ENCODE results near the gene FPR2.

FPR2 gene

GRCh38 chr19:51719251-51719988 lies 41.6 kb upstream of the FPR2 start:
- no peak overlapping the region for H3K27ac ChIP-seq
- no peak for TF ChIP-seq ZFX (IDR thresholded peaks at IDR 0.05)
- no peak for TF ChIP-seq CTCF (conservative IDR thresholded peaks at IDR 0.05)

- TF ChIP-seq CTCF (conservative IDR thresholded peaks at IDR 0.05), result no peak
- no peak for TF ChIP-seq ZFX (IDR thresholded peaks at IDR 0.05)
- H3K27ac ChIP-seq, result no peak overlapping the region
Measured at GRCh38 chr19:51721905-51722304, 39.1 kb upstream of the FPR2 start.

GRCh38 chr19:51722492-51722891 lies 38.5 kb upstream of the FPR2 start:
- H3K27ac ChIP-seq, result no peak overlapping the region
- TF ChIP-seq CTCF (conservative IDR thresholded peaks at IDR 0.05) (no peak), ZFX (IDR thresholded peaks at IDR 0.05) (no peak)

GRCh38 chr19:51724543-51724942 lies 36.4 kb upstream of the FPR2 start:
- TF ChIP-seq CTCF (conservative IDR thresholded peaks at IDR 0.05) (no peak), ZFX (IDR thresholded peaks at IDR 0.05) (no peak)
- H3K27ac ChIP-seq, result no peak overlapping the region

- H3K27ac ChIP-seq, result no peak overlapping the region
- TF ChIP-seq ZFX (IDR thresholded peaks at IDR 0.05) (no peak), CTCF (conservative IDR thresholded peaks at IDR 0.05) (no peak)
Measured at GRCh38 chr19:51726049-51726448, 34.9 kb upstream of the FPR2 start.

GRCh38 chr19:51727349-51727880 lies 33.6 kb upstream of the FPR2 start:
- TF ChIP-seq CTCF (conservative IDR thresholded peaks at IDR 0.05) (no peak), ZFX (IDR thresholded peaks at IDR 0.05) (no peak)
- no peak overlapping the region for H3K27ac ChIP-seq

GRCh38 chr19:51729781-51730180 lies 31.2 kb upstream of the FPR2 start:
- TF ChIP-seq ZFX (IDR thresholded peaks at IDR 0.05), result no peak
- H3K27ac ChIP-seq, result no peak overlapping the region

All from C4-2B (cell line).